Cardiac fibroblast (primary cell): ENCODE measurements around the gene DDB1.

Experiments used
- DNase-seq, 2 donors: peaks; one replicate each; pipeline versions ENCODE4 v3.0.0 to v3.0.0-alpha.2; 2010; ENCODE audit warnings: low read depth in 2 of 2
- H3K4me3 ChIP-seq, 2 donors: replicated peaks in 1 of 2; 1 replicate in 1 of 2; 2 replicates in 1 of 2; pipeline ENCODE4 v1.5.1; 2011; ENCODE audit warnings: low read depth in 2 of 2, low read length in 2 of 2, mild to moderate bottlenecking in 2 of 2, moderate library complexity in 1 of 2
- CTCF ChIP-seq: IDR thresholded peaks from one replicate; pipeline ENCODE4 v1.5.1; 2011; ENCODE audit warnings: low read depth, mild to moderate bottlenecking, low read length, inconsistent platforms

The DDB1 gene

GRCh38 chr11:61336171-61336935 lies 3.4 kb upstream of the DDB1 start:
- peak; percentile 99 for TF ChIP-seq CTCF
- DNase-seq: peak; percentile 77 to 84
- H3K4me3 ChIP-seq: no peak overlapping the region

GRCh38 chr11:61335355-61335710 lies 2.4 kb upstream of the DDB1 start:
- peak in 1 of 2 donors; percentile 32 for DNase-seq
- TF ChIP-seq CTCF: no peak
- H3K4me3 ChIP-seq: no peak overlapping the region

GRCh38 chr11:61334434-61335354 lies 1.8 kb upstream of the DDB1 start:
- DNase-seq: peak; percentile 42 to 46
- no peak for TF ChIP-seq CTCF
- H3K4me3 ChIP-seq: no peak overlapping the region

GRCh38 chr11:61333550-61334433 lies 887 bp upstream of the DDB1 start:
- no peak for DNase-seq
- peak overlapping the region; percentile 92 to 94 for H3K4me3 ChIP-seq
- no peak for TF ChIP-seq CTCF

GRCh38 chr11:61332281-61332796 lies 566 bp downstream of the DDB1 start:
- H3K4me3 ChIP-seq: peak overlapping the region; percentile 92 to 94
- no peak for TF ChIP-seq CTCF
- peak; percentile 27 to 34 for DNase-seq

GRCh38 chr11:61331651-61332050 lies 1.3 kb downstream of the DDB1 start:
- no peak for TF ChIP-seq CTCF
- H3K4me3 ChIP-seq: peak overlapping the region; percentile 92 to 94
- no peak for DNase-seq
